Parathyroid adenoma (tissue), 2 donors: ENCODE measurements around the gene DNAJC5.
A peak's percentile ranks its signal among the peaks of the same experiment; 100 is the strongest.

Experiments used
- H2AFZ ChIP-seq: fragments of 300-600 bp; sonication (generic); one replicate; pipeline ENCODE4 v1.7.0; 2017; ENCODE audit warnings: antibody characterized with exemption, mild to moderate bottlenecking
- H3K27ac ChIP-seq: fragments of 300-600 bp; sonication (generic); one replicate; pipeline ENCODE4 v1.7.0; 2017
- H3K27me3 ChIP-seq: fragments of 300-600 bp; sonication (generic); one replicate; pipeline ENCODE4 v1.7.0; 2017; ENCODE audit warnings: low read length; ENCODE audit not compliant: control insufficient read depth, insufficient read depth
- H3K36me3 ChIP-seq: fragments of 300-600 bp; sonication (generic); one replicate; pipeline ENCODE4 v1.7.0; 2017; ENCODE audit warnings: low read length; ENCODE audit not compliant: control insufficient read depth, insufficient read depth
- H3K4me1 ChIP-seq: fragments of 300-600 bp; sonication (generic); one replicate; pipeline ENCODE4 v1.7.0; 2017; ENCODE audit warnings: control low read depth
- H3K4me2 ChIP-seq: fragments of 300-600 bp; sonication (generic); one replicate; pipeline ENCODE4 v1.7.0; 2017; ENCODE audit warnings: low read length
- H3K4me3 ChIP-seq: fragments of 300-600 bp; sonication (generic); one replicate; pipeline ENCODE4 v1.7.0; 2017; ENCODE audit warnings: low read depth, low read length
- H3K79me2 ChIP-seq: fragments of 300-600 bp; sonication (generic); one replicate; pipeline ENCODE4 v1.7.0; 2017; ENCODE audit warnings: control low read depth
- H3K9ac ChIP-seq: fragments of 300-600 bp; sonication (generic); one replicate; pipeline ENCODE4 v1.7.0; 2017; ENCODE audit warnings: mild to moderate bottlenecking
- H3K9me3 ChIP-seq: fragments of 300-600 bp; sonication (generic); one replicate; pipeline ENCODE4 v1.7.0; 2017; ENCODE audit warnings: low read length; ENCODE audit not compliant: control insufficient read depth
- TF ChIP-seq, protein P1 (sequence below): fragments of 300-600 bp; sonication (generic); IDR thresholded peaks from one replicate; pipeline ENCODE4 v1.7.0; 2017; ENCODE audit warnings: antibody characterized with exemption, mild to moderate bottlenecking
- donor health status: primary hyperparathyroidism.

DNAJC5 gene

DNA sequence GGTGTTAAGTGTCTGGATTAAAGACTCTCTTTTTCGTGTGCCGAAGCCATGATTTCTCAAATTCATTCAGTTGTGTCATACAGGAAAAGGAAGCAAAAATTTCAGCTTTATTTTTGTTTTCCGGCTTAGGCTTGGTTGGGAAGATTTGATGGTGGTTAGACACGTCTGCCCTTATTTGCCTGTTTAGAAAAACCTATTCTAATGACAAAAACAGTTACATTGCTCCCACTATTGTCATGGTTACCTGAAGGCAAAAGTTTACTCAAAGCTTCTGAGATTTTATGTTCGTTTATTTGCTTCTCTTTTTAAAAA is 982 bp downstream of the DNAJC5 start:
- no peaks in the 10 kb centered on the region for H3K27me3 ChIP-seq
- H3K4me2 ChIP-seq: peak overlapping the region; percentile 60
- peaks cover 15% of the 10 kb centered on the region for H3K4me1 ChIP-seq
- peak overlapping the region; percentile 66 for H3K27ac ChIP-seq
- H3K9me3 ChIP-seq: no peaks in the 10 kb centered on the region
- H3K4me3 ChIP-seq: peak overlapping the region; percentile 65
- H3K36me3 ChIP-seq: no peaks in the 10 kb centered on the region
- peaks cover 19% of the 10 kb centered on the region for H3K79me2 ChIP-seq
- TF ChIP-seq, protein P1, sequence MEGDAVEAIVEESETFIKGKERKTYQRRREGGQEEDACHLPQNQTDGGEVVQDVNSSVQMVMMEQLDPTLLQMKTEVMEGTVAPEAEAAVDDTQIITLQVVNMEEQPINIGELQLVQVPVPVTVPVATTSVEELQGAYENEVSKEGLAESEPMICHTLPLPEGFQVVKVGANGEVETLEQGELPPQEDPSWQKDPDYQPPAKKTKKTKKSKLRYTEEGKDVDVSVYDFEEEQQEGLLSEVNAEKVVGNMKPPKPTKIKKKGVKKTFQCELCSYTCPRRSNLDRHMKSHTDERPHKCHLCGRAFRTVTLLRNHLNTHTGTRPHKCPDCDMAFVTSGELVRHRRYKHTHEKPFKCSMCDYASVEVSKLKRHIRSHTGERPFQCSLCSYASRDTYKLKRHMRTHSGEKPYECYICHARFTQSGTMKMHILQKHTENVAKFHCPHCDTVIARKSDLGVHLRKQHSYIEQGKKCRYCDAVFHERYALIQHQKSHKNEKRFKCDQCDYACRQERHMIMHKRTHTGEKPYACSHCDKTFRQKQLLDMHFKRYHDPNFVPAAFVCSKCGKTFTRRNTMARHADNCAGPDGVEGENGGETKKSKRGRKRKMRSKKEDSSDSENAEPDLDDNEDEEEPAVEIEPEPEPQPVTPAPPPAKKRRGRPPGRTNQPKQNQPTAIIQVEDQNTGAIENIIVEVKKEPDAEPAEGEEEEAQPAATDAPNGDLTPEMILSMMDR: no peak
- H3K9ac ChIP-seq: no peak overlapping the region
- no peak overlapping the region for H2AFZ ChIP-seq

DNA sequence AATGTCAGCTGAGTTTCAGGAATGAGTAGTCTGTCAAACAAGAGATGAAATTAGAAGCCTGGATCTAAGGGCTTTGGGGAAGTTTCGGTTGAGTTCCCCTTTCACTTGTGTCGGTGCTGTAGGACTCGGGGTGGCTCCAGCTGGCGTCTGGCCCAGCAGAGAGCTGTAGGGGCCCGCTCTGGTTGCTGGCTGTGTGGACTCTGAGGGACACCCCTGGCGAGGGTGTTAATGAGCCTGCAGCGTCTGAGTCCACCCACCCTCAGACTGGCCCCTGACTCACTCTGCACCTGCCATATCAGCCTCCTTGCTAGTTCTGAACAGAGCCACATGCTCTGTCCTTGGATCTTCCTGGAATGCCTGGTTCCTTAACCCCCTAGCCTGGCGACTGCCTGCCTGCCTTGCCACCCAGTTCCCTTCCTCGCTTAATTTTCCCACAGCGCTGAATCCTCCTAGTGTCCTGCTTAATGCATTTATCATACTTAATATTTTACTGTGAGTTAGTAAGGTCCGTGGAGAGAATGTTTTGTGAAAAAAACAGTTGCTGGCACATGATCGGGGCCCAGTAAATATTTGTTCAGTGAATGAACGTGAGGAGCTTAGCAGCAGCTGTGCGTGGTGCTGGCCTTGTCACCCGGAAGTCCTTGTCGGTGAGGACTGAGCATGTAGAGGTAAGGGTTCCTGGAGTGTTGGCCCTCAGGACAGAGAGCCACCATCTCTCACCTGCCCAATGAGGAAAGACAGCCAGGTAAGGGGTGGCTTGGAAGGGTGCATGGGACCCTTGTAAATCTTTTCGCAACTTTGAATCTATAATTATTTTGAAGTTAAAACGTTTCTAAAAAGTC is 1.6 kb downstream of the DNAJC5 start:
- H3K9me3 ChIP-seq: no peaks in the 10 kb centered on the region
- H2AFZ ChIP-seq: no peak overlapping the region
- TF ChIP-seq, protein P1: no peak
- H3K4me1 ChIP-seq: peaks cover 15% of the 10 kb centered on the region
- H3K79me2 ChIP-seq: peaks cover 25% of the 10 kb centered on the region
- H3K27me3 ChIP-seq: no peaks in the 10 kb centered on the region
- no peaks in the 10 kb centered on the region for H3K36me3 ChIP-seq
- no peak overlapping the region for H3K9ac ChIP-seq
- H3K27ac ChIP-seq: peak overlapping the region; percentile 66
- H3K4me3 ChIP-seq: peak overlapping the region; percentile 65
- H3K4me2 ChIP-seq: peak overlapping the region; percentile 60

DNA sequence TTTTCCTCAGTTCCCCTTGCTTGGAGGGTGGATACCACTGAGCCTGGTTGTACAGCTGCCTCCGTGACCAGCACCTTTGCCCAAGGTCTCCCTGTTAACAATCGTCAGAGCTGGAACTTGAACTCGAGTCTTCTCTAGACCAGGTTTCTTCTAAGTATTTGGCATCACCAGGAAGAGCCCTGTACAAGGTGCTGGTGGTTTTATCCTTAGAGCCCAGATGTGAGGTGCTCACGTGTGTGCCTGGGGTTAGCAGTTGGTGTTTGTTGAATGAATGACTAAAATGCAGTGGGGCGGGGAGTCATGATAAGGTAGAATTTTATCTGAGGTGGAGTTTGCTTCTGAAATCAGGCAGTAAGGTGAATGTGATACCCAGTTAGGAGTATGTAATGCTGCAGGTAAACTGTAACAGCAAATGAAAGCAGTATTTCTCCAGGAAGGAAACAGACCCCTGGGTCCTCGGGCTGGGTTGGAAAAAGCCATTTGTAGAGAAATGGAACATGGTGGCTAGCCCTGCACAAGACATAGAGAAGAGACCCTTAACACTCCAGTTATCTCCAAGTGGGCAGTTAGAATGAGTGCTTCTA is 3.1 kb downstream of the DNAJC5 start:
- Histone ChIP-seq H3K36me3 (no peaks in the 10 kb centered on the region), H3K4me1 (peaks cover 15% of the 10 kb centered on the region), H2AFZ (no peak overlapping the region), H3K9ac (no peak overlapping the region), H3K9me3 (no peaks in the 10 kb centered on the region), H3K27me3 (no peaks in the 10 kb centered on the region), H3K79me2 (peaks cover 34% of the 10 kb centered on the region), H3K4me3 (no peak overlapping the region), H3K4me2 (no peak overlapping the region), H3K27ac (peak overlapping the region; percentile 78)
- TF ChIP-seq, protein P1: no peak

DNA sequence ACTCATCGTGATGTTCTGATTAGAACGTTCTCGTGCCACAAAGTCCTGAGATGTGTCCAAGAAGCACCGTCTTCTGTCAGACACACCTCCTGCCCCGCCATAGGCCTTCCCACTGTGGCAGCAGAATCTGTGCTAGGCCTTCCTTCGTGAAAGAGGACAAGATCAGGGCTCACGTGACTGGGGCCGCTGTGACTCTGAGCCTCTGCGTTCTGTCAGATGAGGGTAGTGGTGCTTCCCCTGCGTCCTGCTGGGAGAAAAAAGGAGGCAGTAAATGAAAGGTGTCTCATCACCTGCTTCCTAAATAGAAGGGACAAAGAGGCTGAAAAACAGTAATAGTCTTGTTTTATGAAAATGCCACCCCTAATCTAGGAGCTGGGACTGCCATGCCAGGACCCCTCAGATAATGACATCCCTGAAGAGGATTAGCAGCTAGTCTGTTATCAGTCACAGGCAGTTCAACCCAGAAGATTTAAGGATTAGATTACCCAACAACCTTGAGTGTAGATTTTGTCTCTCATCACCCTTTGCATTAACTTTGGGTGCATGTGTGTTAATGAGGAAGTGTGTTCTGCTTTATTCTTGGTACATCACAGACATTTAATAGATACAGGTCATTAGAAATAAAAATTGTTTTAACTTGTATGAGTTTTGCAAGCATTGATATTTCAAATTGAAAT is 4.1 kb downstream of the DNAJC5 start:
- peaks cover 15% of the 10 kb centered on the region for H3K4me1 ChIP-seq
- no peaks in the 10 kb centered on the region for H3K36me3 ChIP-seq
- H2AFZ ChIP-seq: no peak overlapping the region
- peak overlapping the region; percentile 78 for H3K27ac ChIP-seq
- H3K4me2 ChIP-seq: peak overlapping the region; percentile 5
- peaks cover 44% of the 10 kb centered on the region for H3K79me2 ChIP-seq
- no peak overlapping the region for H3K9ac ChIP-seq
- TF ChIP-seq, protein P1: no peak
- no peaks in the 10 kb centered on the region for H3K9me3 ChIP-seq
- H3K27me3 ChIP-seq: no peaks in the 10 kb centered on the region
- peak overlapping the region; percentile 4 for H3K4me3 ChIP-seq
